Esophagus muscularis mucosa (tissue), 3 donors: ENCODE data around the gene STRADA.

Experiments
- CTCF ChIP-seq, 3 experiments: fragments of 200-600 bp in 2 of 3; fragments of 450-650 bp in 1 of 3; sonication (generic) in 2 of 3; IDR thresholded peaks; one replicate each; pipeline ENCODE4 v1.5.1; 2017 to 2019; ENCODE audit warnings: antibody characterized with exemption in 3 of 3, mild to moderate bottlenecking in 2 of 3, moderate library complexity in 1 of 3
- POLR2AphosphoS5 ChIP-seq, 2 donors: sonication (generic); formaldehyde crosslinking; IDR thresholded peaks; one replicate each; pipeline ENCODE4 v1.6.1; 2017; ENCODE audit warnings: antibody characterized with exemption in 2 of 2

GRCh38 chr17:63692195-63692816, 49.3 kb downstream of the STRADA start:
- TF ChIP-seq POLR2AphosphoS5 (IDR thresholded peaks at IDR 0.05) (no peak), CTCF (IDR thresholded peaks at IDR 0.05) (no peak)
